HepG2 (cell line): ENCODE data around the gene MAP3K7CL. TPM values are rescaled to one million over a fixed set of nuclear protein-coding genes. Genes with fewer than 3 reads are reported as not detected.
A peak's percentile ranks its signal among the peaks of the same experiment; 100 is the strongest.
"Not testable (repeated sequence)": the region's sequence is repeated elsewhere in the genome, so short reads cannot be mapped to it uniquely, and the experiment has no call there.

Source experiments
- ATAC-seq: fragments of 200-7000 bp; cut with Tn5 transposase; 3 replicates; pipeline ENCODE4 v1.9.1; 2020; ENCODE audit warnings: mild to moderate bottlenecking, moderate library complexity
- BruUV-seq: library from RNA; stranded (reverse); fragments of 400-500 nt; replicated peaks from 2 replicates; lab custom pipeline; 2021; lab: Mats Ljungman, UMichigan
- CTCF ChIA-PET: fragments of 300-600 bp; formaldehyde crosslinking; extraction: SDS; loops from one replicate; lab custom pipeline; 2021; ENCODE audit warnings: low total read pairs, inconsistent platforms, low intra/inter-chr PET ratio; lab: Yijun Ruan, JAX
- POLR2A ChIA-PET: fragments of 350-600 bp; sonication (Branson Sonifier 250); formaldehyde crosslinking; loops from one replicate; lab custom pipeline; 2020; ENCODE audit warnings: antibody characterized with exemption, inconsistent platforms; lab: Yijun Ruan, JAX
- DNase-seq: peaks from one replicate; pipeline ENCODE4 v3.0.0-alpha.2; 2015; ENCODE audit warnings: low spot score
- FAIRE-seq: peaks from 3 replicates; lab custom pipeline; 2011; peaks lifted over from hg19 to GRCh38; lab: Jason Lieb, UNC
- H2AFZ ChIP-seq: one replicate; pipeline ENCODE4 v1.6.1; 2011; ENCODE audit warnings: low read length, inconsistent platforms
- H3K27ac ChIP-seq: fragments of 300-600 bp; 3 replicates; pipeline ENCODE4 v1.8.0; 2011; ENCODE audit warnings: mixed run types, mild to moderate bottlenecking, mixed read lengths, low read length, inconsistent platforms; ENCODE audit not compliant: insufficient read depth; ENCODE audit errors: extremely low read length
- H3K27me3 ChIP-seq, 2 experiments: fragments of 200-600 bp in 1 of 2; 2 replicates in 1 of 2; 3 replicates in 1 of 2; pipeline versions ENCODE4 v1.6.0 to v1.8.0; 2011; ENCODE audit warnings: low read length in 2 of 2, mild to moderate bottlenecking in 2 of 2, moderate library complexity in 2 of 2, inconsistent platforms in 1 of 2; ENCODE audit not compliant: insufficient read depth in 2 of 2, control insufficient read depth in 1 of 2
- H3K36me3 ChIP-seq, 2 experiments: fragments of 200-600 bp in 1 of 2; replicated peaks in 1 of 2; 2 replicates in 1 of 2; 3 replicates in 1 of 2; pipeline versions ENCODE4 v1.5.1 to v1.8.0; 2011; ENCODE audit warnings: low read length in 2 of 2, inconsistent platforms in 1 of 2; ENCODE audit not compliant: insufficient read depth in 2 of 2, control insufficient read depth in 1 of 2
- H3K4me1 ChIP-seq: 2 replicates; pipeline ENCODE4 v1.5.1; 2012; ENCODE audit warnings: low read length, inconsistent platforms; ENCODE audit not compliant: insufficient read depth
- H3K4me2 ChIP-seq: 2 replicates; pipeline ENCODE4 v1.6.0; 2011; ENCODE audit warnings: low read depth, low read length, inconsistent platforms
- H3K4me3 ChIP-seq, 3 experiments: fragments of 200-600 bp in 1 of 3; sonication (generic), shearing (Covaris generic) in 1 of 3; replicated peaks in 1 of 3; 2 replicates each; pipeline ENCODE4 v1.5.1; 2011 to 2016; ENCODE audit warnings: low read length in 3 of 3, inconsistent platforms in 2 of 3, low read depth in 2 of 3, mild to moderate bottlenecking in 2 of 3, control low read depth in 1 of 3, mixed read lengths in 1 of 3; ENCODE audit not compliant: insufficient read depth in 1 of 3
- H3K79me2 ChIP-seq: one replicate; pipeline ENCODE4 v1.6.1; 2011; ENCODE audit warnings: low read length, inconsistent platforms; ENCODE audit not compliant: insufficient read depth
- H3K9ac ChIP-seq: 2 replicates; pipeline ENCODE4 v1.6.0; 2011; ENCODE audit warnings: mild to moderate bottlenecking, low read depth, low read length, inconsistent platforms; ENCODE audit not compliant: insufficient read depth
- H3K9me3 ChIP-seq: 2 replicates; pipeline ENCODE4 v1.5.1; 2012; ENCODE audit warnings: mild to moderate bottlenecking, low read length
- H4K20me1 ChIP-seq: 2 replicates; pipeline ENCODE4 v1.6.0; 2011; ENCODE audit warnings: inconsistent platforms, mild to moderate bottlenecking, low read length, moderate library complexity; ENCODE audit not compliant: insufficient read depth
- FOSL2 ChIP-seq: sonication (generic); formaldehyde crosslinking; IDR thresholded peaks from 2 replicates; pipeline ENCODE4 v1.4.0; 2020; ENCODE audit warnings: missing genetic modification reagents
- ZNF512 ChIP-seq: sonication (generic); formaldehyde crosslinking; IDR thresholded peaks from 2 replicates; pipeline ENCODE4 v1.4.0; 2020; ENCODE audit warnings: mild to moderate bottlenecking, missing genetic modification reagents
- WGBS: methylation state at CpG from one replicate; pipeline ENCODE4 v1.1.6; 2017; ENCODE audit warnings: low lambda C conversion rate; 5-methylcytosine and 5-hydroxymethylcytosine counted together
- in situ Hi-C: cut with HindIII; loops from 2 replicates; pipeline ENCODE4 v1.10.0; 2017; ENCODE audit warnings: low pct_unique_long_range_greater_than_20kb; ENCODE audit not compliant: extremely low pct_ligation_motif_present
- intact Hi-C: fragments of 100-400 bp; cut with micrococcal nuclease; formaldehyde crosslinking; loops from one replicate; pipeline ENCODE4 v1.10.0; 2022; ENCODE audit not compliant: unreplicated experiment
- polyA plus RNA-seq, 8 experiments: library from polyadenylated mRNA; depleted of rRNA in 3 of 8; stranded (reverse) in 7 of 8; unstranded in 1 of 8; fragments of >200 nt; fragmentation: Illumina TruSeq in 4 of 8; extraction: Trizol in 4 of 8; gene quantifications; 2 replicates each; pipeline versions ENCODE4 v1.2.1 to v1.2.3, GENCODE V29; 2011 to 2016; ENCODE audit warnings: low read depth in 4 of 8, missing spikeins in 1 of 8, mixed read lengths in 1 of 8; ENCODE audit not compliant: insufficient read depth in 1 of 8
- total RNA-seq, 5 experiments: library from RNA; depleted of rRNA; stranded (reverse); fragments of >200 nt; fragmentation: Illumina TruSeq; extraction: Trizol; gene quantifications; 2 replicates each; pipeline ENCODE4 v1.2.3, GENCODE V29; 2016; ENCODE audit warnings: low read depth in 1 of 5

Gene MAP3K7CL
- total and polyA plus RNA-seq, 2 of the 13 experiments (the other 11 are each of a cell fraction or from before 2014, with no cell fraction given): 0.04 to 0.15 TPM

GRCh38 chr21:29167481-29167880, 37.0 kb downstream of the MAP3K7CL start:
- H3K9me3 ChIP-seq, H2AFZ ChIP-seq, H3K36me3 ChIP-seq, H3K4me3 ChIP-seq, DNase-seq, H3K4me2 ChIP-seq, H3K27ac ChIP-seq, BruUV-seq, ATAC-seq, H3K9ac ChIP-seq, H3K79me2 ChIP-seq, H3K27me3 ChIP-seq, FAIRE-seq, CTCF ChIA-PET, H4K20me1 ChIP-seq, intact Hi-C loops, H3K4me1 ChIP-seq, POLR2A ChIA-PET: not testable (repeated sequence)
- in situ Hi-C loops: loop anchor here (10.0 kb wide), 1 partner anchor 207 kb away; no protein-coding TSS in a partner anchor
- WGBS: 70% methylated on average over 8 of the region's 8 CpGs

- H3K4me3 ChIP-seq: no peak overlapping the region
- H4K20me1 ChIP-seq: no peaks in the 10 kb centered on the region
- intact Hi-C loops (no loop called here), in situ Hi-C loops (loop anchor here (10.0 kb wide), 1 partner anchor 206 kb away; no protein-coding TSS in a partner anchor)
- no peak overlapping the region for H3K27ac ChIP-seq
- ChIA-PET POLR2A (no interaction called here), CTCF (no interaction called here)
- H3K9me3 ChIP-seq: no peaks in the 10 kb centered on the region
- TF ChIP-seq ZNF512 (CRISPR knock-in tag) (no peak), FOSL2 (CRISPR knock-in tag) (peak; percentile 24; the same call in 1 of the 2 replicates)
- DNase-seq (peak; percentile 25), FAIRE-seq (no peak), ATAC-seq (no peak)
- H3K79me2 ChIP-seq: no peaks in the 10 kb centered on the region
- no peaks in the 10 kb centered on the region for H3K4me1 ChIP-seq
- H3K36me3 ChIP-seq: no peaks in the 10 kb centered on the region
- no peak overlapping the region for H2AFZ ChIP-seq
- no peaks in the 10 kb centered on the region for H3K27me3 ChIP-seq
- H3K4me2 ChIP-seq: no peak overlapping the region
- WGBS: 0% methylated on average over 3 of the region's 3 CpGs
- no peak overlapping the region for H3K9ac ChIP-seq
- BruUV-seq: no TSS peak
Measured at GRCh38 chr21:29168891-29169315, 38.5 kb downstream of the MAP3K7CL start.
